RPMI8226 (cell line): ENCODE measurements around the gene KIFC1.
"Not testable (repeated sequence)": the region's sequence is repeated elsewhere in the genome, so short reads cannot be mapped to it uniquely, and the experiment has no call there.

Experiments used
- DNase-seq: peaks from one replicate; pipeline ENCODE4 v3.0.0-alpha.2; 2015

KIFC1 gene

GRCh38 chr6:33391278-33391921 lies at the start of gene KIFC1:
Gene KIFC1, plus strand, starts transcription at chr6:33391823. Its CDS starts 163 bp downstream, at chr6:33391986.
- DNase-seq, result peak; percentile 99

GRCh38 chr6:33343606-33343952 lies 48.0 kb upstream of the KIFC1 start:
- DNase-seq, result not testable (repeated sequence)

GRCh38 chr6:33343953-33344611 lies 47.5 kb upstream of the KIFC1 start:
- DNase-seq, result peak; percentile 34

- peak; percentile 89 for DNase-seq
Measured at GRCh38 chr6:33344701-33345697, 46.6 kb upstream of the KIFC1 start.

- DNase-seq, result not testable (repeated sequence)
Measured at GRCh38 chr6:33346972-33347371, 44.7 kb upstream of the KIFC1 start.

GRCh38 chr6:33347816-33348215 lies 43.8 kb upstream of the KIFC1 start:
- DNase-seq, result no peak

GRCh38 chr6:33355860-33356259 lies 35.8 kb upstream of the KIFC1 start:
- not testable (repeated sequence) for DNase-seq

- DNase-seq, result no peak
Measured at GRCh38 chr6:33356295-33356694, 35.3 kb upstream of the KIFC1 start.

- DNase-seq, result not testable (repeated sequence)
Measured at GRCh38 chr6:33357160-33357871, 34.3 kb upstream of the KIFC1 start.

GRCh38 chr6:33359331-33359730 lies 32.3 kb upstream of the KIFC1 start:
- no peak for DNase-seq

GRCh38 chr6:33363486-33363885 lies 28.1 kb upstream of the KIFC1 start:
- not testable (repeated sequence) for DNase-seq

GRCh38 chr6:33364475-33365205 lies 27.0 kb upstream of the KIFC1 start:
- not testable (repeated sequence) for DNase-seq

- not testable (repeated sequence) for DNase-seq
Measured at GRCh38 chr6:33365206-33365971, 26.2 kb upstream of the KIFC1 start.

- no peak for DNase-seq
Measured at GRCh38 chr6:33367009-33367714, 24.5 kb upstream of the KIFC1 start.

- not testable (repeated sequence) for DNase-seq
Measured at GRCh38 chr6:33367715-33368025, 24.0 kb upstream of the KIFC1 start.

- DNase-seq, result not testable (repeated sequence)
Measured at GRCh38 chr6:33371901-33372300, 19.7 kb upstream of the KIFC1 start.

GRCh38 chr6:33372526-33373123 lies 19.0 kb upstream of the KIFC1 start:
- DNase-seq, result no peak

GRCh38 chr6:33373960-33374910 lies 17.4 kb upstream of the KIFC1 start:
- no peak for DNase-seq

- peak; percentile 54 for DNase-seq
Measured at GRCh38 chr6:33375143-33375671, 16.4 kb upstream of the KIFC1 start.
